HEK293 (cell line): ENCODE measurements around the gene SMURF1.

Experiments used
- CTCF ChIP-seq: fragments of 450-650 bp; formaldehyde crosslinking; IDR thresholded peaks from 2 replicates; pipeline ENCODE4 v1.5.1; 2016; ENCODE audit warnings: missing biosample characterization, missing genetic modification characterization
- HOXA7 ChIP-seq: sonication (generic); formaldehyde crosslinking; IDR thresholded peaks from 2 replicates; pipeline ENCODE4 v1.8.1; 2022; ENCODE audit warnings: missing genetic modification reagents, borderline replicate concordance
- SALL2 ChIP-seq: fragments of 450-650 bp; formaldehyde crosslinking; IDR thresholded peaks from 2 replicates; pipeline ENCODE4 v1.5.0; 2017; ENCODE audit warnings: missing biosample characterization, mild to moderate bottlenecking, missing genetic modification characterization, borderline replicate concordance
- ZNF302 ChIP-seq: fragments of 450-650 bp; formaldehyde crosslinking; IDR thresholded peaks from 2 replicates; pipeline ENCODE4 v1.5.1; 2016; ENCODE audit warnings: missing biosample characterization, missing genetic modification characterization, low read depth
- ZNF530 ChIP-seq: fragments of 450-650 bp; formaldehyde crosslinking; IDR thresholded peaks from 2 replicates; pipeline ENCODE4 v1.5.1; 2016; ENCODE audit warnings: low read depth, missing biosample characterization, missing genetic modification characterization
- ZNF777 ChIP-seq: fragments of 450-650 bp; formaldehyde crosslinking; IDR thresholded peaks from 2 replicates; pipeline ENCODE4 v1.5.1; 2017; ENCODE audit warnings: missing biosample characterization, missing genetic modification characterization, borderline replicate concordance

- no peak for TF ChIP-seq CTCF (tag by site-specific recombination)
- no peak for TF ChIP-seq HOXA7 (CRISPR knock-in tag)
- no peak for TF ChIP-seq ZNF302
- TF ChIP-seq SALL2 (tag by site-specific recombination) = no peak
- no peak for TF ChIP-seq ZNF777 (tag by site-specific recombination)
- no peak for TF ChIP-seq ZNF530 (tag by site-specific recombination)
Observed at GRCh38 chr7:99083068-99083651, 60.7 kb downstream of the SMURF1 start.
